ENCODE data around the gene INTS11.

The INTS11 gene

GRCh38 chr1:1312450-1313314 lies 11.8 kb downstream of the INTS11 start:
- Histone ChIP-seq H3K36me3 (replicated peaks) (peaks cover 68% of the 10 kb centered on the region), H3K4me3 (no peak overlapping the region), H3K4me1 (peaks cover 6% of the 10 kb centered on the region; the same call in 1 of the 2 replicates), H3K27me3 (ENCODE audit: low read depth) (no peaks in the 10 kb centered on the region), H3K9me3 (no peaks in the 10 kb centered on the region)
- in situ Hi-C loops (cut with MboI; ENCODE audit: low sequenced_read_pairs) = no loop called here
- no peak for DNase-seq (ENCODE audit: low spot score in 2 of 2)

GRCh38 chr1:1311107-1312104 lies 13.1 kb downstream of the INTS11 start:
- in situ Hi-C loops (cut with MboI; ENCODE audit: low sequenced_read_pairs) = no loop called here
- Histone ChIP-seq H3K36me3 (replicated peaks) (peaks cover 56% of the 10 kb centered on the region), H3K4me1 (peaks cover 12% of the 10 kb centered on the region), H3K9me3 (no peaks in the 10 kb centered on the region), H3K27me3 (ENCODE audit: low read depth) (no peaks in the 10 kb centered on the region), H3K4me3 (no peak overlapping the region)
- DNase-seq (ENCODE audit: low spot score in 2 of 2) = no peak

DNA sequence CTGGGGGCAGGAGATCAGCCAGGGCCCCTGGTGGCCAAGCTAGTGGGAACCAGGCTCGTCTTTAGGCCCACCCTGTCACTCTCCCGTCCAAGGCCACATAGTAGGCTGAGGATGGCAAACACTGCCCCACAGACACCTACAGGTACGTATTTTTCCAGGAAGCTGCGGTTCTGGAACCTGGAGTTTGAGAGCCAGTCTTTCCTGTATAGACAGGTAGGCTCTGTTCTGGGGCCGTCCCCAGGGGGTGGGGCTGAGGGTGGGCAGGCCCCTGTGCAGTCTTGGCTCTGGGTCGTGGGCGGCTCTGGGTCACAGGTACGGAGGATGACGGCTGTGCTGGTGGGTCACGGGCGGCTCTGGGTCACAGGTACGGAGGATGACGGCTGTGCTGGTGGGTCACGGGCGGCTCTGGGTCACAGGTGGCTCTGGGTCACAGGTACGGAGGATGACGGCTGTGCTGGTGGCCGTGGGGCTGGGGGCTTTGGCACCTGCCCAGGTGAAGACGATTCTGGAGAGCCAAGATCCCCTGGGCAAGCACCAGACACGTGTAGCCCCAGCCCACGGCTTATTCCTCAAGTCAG lies 13.9 kb downstream of the INTS11 start:
- no peak for DNase-seq (ENCODE audit: low spot score in 2 of 2)
- H3K4me3 ChIP-seq = no peak overlapping the region
- H3K27me3 ChIP-seq (ENCODE audit: low read depth) = no peaks in the 10 kb centered on the region
- H3K36me3 ChIP-seq (replicated peaks) = peaks cover 53% of the 10 kb centered on the region
- in situ Hi-C loops (cut with MboI; ENCODE audit: low sequenced_read_pairs) = no loop called here
- H3K9me3 ChIP-seq = no peaks in the 10 kb centered on the region
- H3K4me1 ChIP-seq = peaks cover 21% of the 10 kb centered on the region

DNA sequence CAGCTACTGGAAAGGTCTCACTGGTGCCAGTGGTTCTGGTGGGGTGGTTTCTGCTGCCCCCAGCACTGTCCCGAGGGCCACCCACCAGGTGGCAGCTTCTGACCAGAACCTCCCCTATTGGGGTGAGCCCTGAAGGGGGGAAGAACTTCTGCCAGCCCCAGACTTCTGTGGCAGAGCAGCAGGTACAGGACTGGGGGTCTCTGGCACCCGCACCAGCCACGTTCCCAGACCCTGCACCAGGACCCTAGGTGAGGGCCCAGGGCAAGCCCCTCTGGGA lies 14.4 kb downstream of the INTS11 start:
- H3K27me3 ChIP-seq (ENCODE audit: low read depth) = no peaks in the 10 kb centered on the region
- peaks cover 26% of the 10 kb centered on the region for H3K4me1 ChIP-seq
- H3K9me3 ChIP-seq = no peaks in the 10 kb centered on the region
- DNase-seq (ENCODE audit: low spot score in 2 of 2) = no peak
- H3K36me3 ChIP-seq (replicated peaks) = peaks cover 50% of the 10 kb centered on the region
- peak overlapping the region; percentile 79 for H3K4me3 ChIP-seq
- in situ Hi-C loops (cut with MboI; ENCODE audit: low sequenced_read_pairs) = no loop called here

DNA sequence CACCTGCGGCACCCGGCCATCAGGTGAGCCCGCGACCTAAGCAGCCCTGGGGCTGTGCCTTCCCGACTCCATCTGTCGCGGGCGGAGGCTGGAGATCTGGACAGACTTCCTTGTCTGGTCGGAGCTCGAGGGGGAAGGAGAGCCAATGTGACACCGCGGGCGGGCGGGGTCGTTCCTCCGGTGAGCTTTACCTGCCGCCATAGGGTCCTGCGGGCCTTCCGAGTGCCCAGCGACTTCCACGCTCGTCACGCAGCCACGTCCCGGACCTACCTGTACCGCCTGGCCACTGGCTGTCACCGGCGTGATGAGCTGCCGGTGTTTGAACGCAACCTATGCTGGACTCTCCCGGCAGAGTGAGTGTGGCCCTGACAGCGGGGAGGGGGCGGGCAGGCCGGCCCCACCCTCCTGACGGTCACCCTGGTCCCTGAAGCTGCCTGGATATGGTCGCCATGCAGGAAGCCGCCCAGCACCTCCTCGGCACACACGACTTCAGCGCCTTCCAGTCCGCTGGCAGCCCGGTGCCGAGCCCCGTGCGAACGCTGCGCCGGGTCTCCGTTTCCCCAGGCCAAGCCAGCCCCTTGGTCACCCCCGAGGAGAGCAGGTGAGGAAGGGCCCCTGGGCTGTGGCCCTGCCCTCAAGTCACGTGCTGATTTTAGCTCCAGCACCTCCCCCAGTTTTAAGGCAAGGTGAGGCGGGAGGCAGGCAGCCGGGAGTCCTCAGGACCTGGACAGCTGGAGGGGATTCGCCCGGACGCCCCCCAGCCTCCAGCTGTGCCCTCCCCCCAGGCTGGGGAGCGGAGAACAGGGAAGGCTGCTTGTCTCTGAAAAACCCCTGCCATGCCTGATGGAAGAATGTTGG lies 15.0 kb downstream of the INTS11 start:
- H3K9me3 ChIP-seq = no peaks in the 10 kb centered on the region
- peaks cover 44% of the 10 kb centered on the region for H3K36me3 ChIP-seq (replicated peaks)
- DNase-seq (ENCODE audit: low spot score in 2 of 2) = peak in 1 of 2 experiments; percentile 21
- H3K27me3 ChIP-seq (ENCODE audit: low read depth) = no peaks in the 10 kb centered on the region
- H3K4me3 ChIP-seq = peak overlapping the region; percentile 79
- H3K4me1 ChIP-seq = peaks cover 32% of the 10 kb centered on the region
- in situ Hi-C loops (cut with MboI; ENCODE audit: low sequenced_read_pairs) = loop anchor here (10.0 kb wide), 2 partner anchors 65 to 195 kb away; partner anchors contain the start of genes C1QTNF12 and C1orf159

DNA sequence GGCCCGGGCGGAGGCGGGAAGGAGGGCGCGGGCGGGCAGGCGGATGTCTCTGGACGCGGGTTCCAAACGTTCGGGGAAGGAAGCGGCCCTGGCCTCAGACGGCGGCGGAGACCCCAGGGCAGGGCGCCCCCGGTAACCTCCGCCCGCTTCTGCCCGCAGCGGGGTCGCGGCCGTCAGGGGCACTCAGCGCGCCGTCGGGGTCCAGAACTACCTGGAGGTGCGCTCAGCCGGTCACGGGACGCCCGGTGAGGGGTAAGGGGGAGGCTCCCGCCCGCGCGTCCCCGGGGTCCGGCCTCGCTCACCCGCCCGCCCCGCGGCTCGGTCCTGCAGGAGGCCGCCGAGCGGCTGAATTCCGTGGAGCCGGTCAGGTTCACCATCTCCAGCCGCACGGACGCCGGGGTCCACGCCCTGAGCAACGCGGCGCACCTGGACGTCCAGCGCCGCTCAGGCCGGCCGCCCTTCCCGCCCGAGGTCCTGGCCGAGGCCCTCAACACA lies 15.7 kb downstream of the INTS11 start:
- Histone ChIP-seq H3K36me3 (replicated peaks) (peaks cover 38% of the 10 kb centered on the region), H3K9me3 (no peaks in the 10 kb centered on the region), H3K27me3 (ENCODE audit: low read depth) (no peaks in the 10 kb centered on the region), H3K4me3 (peak overlapping the region; percentile 79), H3K4me1 (peaks cover 34% of the 10 kb centered on the region)
- in situ Hi-C loops (cut with MboI; ENCODE audit: low sequenced_read_pairs) = loop anchor here (10.0 kb wide), 2 partner anchors 64 to 194 kb away; partner anchors contain the start of genes C1QTNF12 and C1orf159
- DNase-seq (ENCODE audit: low spot score in 2 of 2) = no peak

DNA sequence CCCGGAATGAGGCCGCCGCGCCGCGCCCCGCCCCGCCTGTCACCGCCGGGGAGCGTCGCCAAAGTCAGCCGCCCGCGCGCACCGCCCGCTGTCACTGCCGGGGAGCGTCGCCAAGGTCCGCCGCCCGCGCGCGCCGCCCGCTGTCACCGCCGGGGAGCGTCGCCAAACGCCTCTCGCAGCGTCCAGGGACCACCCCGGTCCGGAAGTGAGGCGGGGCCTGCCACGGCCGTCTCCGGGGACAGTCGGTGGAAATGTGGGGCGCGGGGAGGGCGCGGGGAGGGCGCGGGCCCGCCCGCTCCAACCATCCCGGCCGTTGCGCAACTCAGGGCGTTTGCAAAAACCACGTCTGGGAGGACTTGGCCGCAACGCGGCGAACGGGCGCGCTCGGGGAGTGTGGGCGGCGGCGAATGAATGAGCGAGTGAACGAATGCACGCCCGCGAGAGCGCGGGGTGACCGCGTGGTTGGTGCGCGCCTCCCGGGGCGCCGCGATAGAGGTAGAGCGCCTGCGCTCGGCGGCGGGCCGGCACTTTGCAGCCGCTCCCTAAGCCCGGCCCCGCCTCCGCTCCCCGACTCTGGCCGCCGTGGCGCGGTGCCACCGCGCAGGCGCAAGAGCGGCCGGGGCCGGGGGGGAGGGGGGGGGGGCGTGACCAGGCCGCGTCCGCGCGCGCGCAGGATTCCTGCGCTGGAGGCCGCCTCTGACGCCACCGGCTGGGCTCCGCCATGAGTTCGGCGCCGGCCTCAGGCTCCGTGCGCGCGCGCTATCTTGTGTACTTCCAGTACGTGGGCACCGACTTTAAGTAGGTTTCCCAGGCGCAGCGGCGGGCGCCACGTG lies 16.3 kb downstream of the INTS11 start, which contains the start of the genes ACAP3 and PUSL1:
Gene ACAP3 (minus strand): TSS at position 8 of the 833 bp plus-strand sequence. CDS start 115 bp downstream, outside the sequence.
Gene PUSL1 (plus strand): TSS at position 675 of the 833 bp plus-strand sequence. CDS start 47 bp downstream, at position 722.
- in situ Hi-C loops (cut with MboI; ENCODE audit: low sequenced_read_pairs) = loop anchor here (10.0 kb wide), 2 partner anchors 63 to 193 kb away; partner anchors contain the start of genes C1QTNF12 and C1orf159
- Histone ChIP-seq H3K4me3 (peak within 1 kb of the TSS; percentile 79), H3K36me3 (replicated peaks) (peaks cover 31% of the 10 kb centered on the region), H3K4me1 (peaks cover 34% of the 10 kb centered on the region), H3K9me3 (no peaks in the 10 kb centered on the region), H3K27me3 (ENCODE audit: low read depth) (no peaks in the 10 kb centered on the region)
- peak; percentile 90 to 91 for DNase-seq (ENCODE audit: low spot score in 2 of 2)

DNA sequence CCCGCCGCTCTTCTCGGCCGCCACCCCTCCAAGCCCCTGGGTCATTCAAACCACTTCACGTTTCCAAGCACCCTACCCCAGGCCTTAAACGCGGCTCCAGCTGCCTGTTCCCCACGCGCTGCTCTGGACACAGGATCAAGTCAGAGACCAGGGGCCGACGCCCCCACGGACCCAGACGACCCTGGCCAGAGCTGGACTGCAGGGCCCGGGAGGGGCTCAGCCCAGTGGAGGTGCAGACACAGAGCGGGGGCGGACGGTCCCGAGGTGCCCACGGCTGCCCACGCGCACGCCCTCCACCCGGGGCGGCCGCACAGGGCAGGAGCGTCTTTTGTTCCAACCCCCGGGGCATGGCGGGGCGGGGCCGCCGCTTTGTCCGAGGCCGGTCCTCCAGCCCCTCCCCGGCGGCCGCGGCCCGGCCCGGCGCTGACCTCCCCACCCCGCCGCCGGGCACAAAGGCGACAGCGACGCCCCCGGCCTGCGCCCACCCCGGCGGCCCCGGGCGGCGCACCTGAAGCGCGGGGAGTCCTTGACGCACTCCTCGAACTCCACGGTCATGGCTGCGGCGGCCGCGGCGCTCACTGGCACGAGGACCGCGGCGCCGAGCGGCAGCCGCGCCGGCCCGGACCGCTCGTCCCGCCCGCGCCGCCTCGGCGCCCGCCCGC lies 17.1 kb downstream of the INTS11 start:
- Histone ChIP-seq H3K4me3 (peak overlapping the region; percentile 69), H3K36me3 (replicated peaks) (peaks cover 23% of the 10 kb centered on the region), H3K9me3 (no peaks in the 10 kb centered on the region), H3K27me3 (ENCODE audit: low read depth) (no peaks in the 10 kb centered on the region), H3K4me1 (peaks cover 34% of the 10 kb centered on the region)
- in situ Hi-C loops (cut with MboI; ENCODE audit: low sequenced_read_pairs) = loop anchor here (10.0 kb wide), 2 partner anchors 63 to 193 kb away; partner anchors contain the start of genes C1QTNF12 and C1orf159
- DNase-seq (ENCODE audit: low spot score in 2 of 2) = peak in 1 of 2 experiments; percentile 68

DNA sequence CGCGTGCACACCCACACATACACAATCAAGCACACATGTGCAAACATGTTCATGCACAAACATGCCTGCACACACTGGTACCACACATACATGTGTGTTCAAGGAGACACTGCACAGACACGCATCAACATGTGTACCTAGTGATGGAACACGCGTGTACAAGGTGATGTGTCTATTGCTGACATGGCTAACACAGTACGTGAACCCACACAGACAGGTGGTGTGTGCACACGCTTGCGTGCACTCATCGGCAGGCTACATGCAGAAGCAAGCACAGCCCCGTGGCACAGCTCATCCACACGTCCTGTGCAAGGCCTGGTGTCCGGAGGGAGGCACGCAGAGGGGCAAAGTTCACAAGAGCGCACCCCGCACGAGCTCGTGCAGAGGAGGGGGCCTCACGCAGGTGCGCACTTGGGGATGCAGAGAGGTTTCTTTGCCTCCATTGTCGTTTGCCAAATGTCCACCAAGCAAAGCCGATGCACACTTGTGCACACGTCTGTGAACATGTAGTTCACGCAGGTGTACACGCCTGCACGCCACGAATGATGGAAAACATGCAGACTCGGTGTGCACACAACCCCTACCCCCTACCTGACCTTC lies 17.7 kb downstream of the INTS11 start:
- in situ Hi-C loops (cut with MboI; ENCODE audit: low sequenced_read_pairs) = loop anchor here (10.0 kb wide), 2 partner anchors 62 to 192 kb away; partner anchors contain the start of genes C1QTNF12 and C1orf159

GRCh38 chr1:1306070-1306660 lies 18.3 kb downstream of the INTS11 start:
- Histone ChIP-seq H3K9me3 (no peaks in the 10 kb centered on the region), H3K27me3 (ENCODE audit: low read depth) (no peaks in the 10 kb centered on the region), H3K4me3 (peak overlapping the region; percentile 69), H3K4me1 (peaks cover 34% of the 10 kb centered on the region), H3K36me3 (replicated peaks) (peaks cover 15% of the 10 kb centered on the region)
- in situ Hi-C loops (cut with MboI; ENCODE audit: low sequenced_read_pairs) = loop anchor here (10.0 kb wide), 2 partner anchors 61 to 191 kb away; partner anchors contain the start of genes C1QTNF12 and C1orf159
- DNase-seq (ENCODE audit: low spot score in 2 of 2) = peak; percentile 15 to 61

More for the DNA sequence above, 17.7 kb downstream of the INTS11 start:
- peaks cover 21% of the 10 kb centered on the region for H3K36me3 ChIP-seq (replicated peaks)
- no peak for DNase-seq (ENCODE audit: low spot score in 2 of 2)
- peaks cover 34% of the 10 kb centered on the region for H3K4me1 ChIP-seq
- peak overlapping the region; percentile 69 for H3K4me3 ChIP-seq
- H3K27me3 ChIP-seq (ENCODE audit: low read depth) = no peaks in the 10 kb centered on the region
- H3K9me3 ChIP-seq = no peaks in the 10 kb centered on the region

All from HAP-1 (cell line).